K562 (cell line): ENCODE results near the gene PPP6R3. TPM values are rescaled to one million over a fixed set of nuclear protein-coding genes. Genes with fewer than 3 reads are reported as not detected.

Experiments used
- E2F3 ChIP-seq: fragments of 250-450 bp; sonication (Bioruptor Pico); IDR thresholded peaks from 2 replicates; pipeline ENCODE4 v1.4.0; 2020; ENCODE audit warnings: mild to moderate bottlenecking
- FOXA3 ChIP-seq, 2 experiments: fragments of 450-650 bp in 1 of 2; sonication (generic) in 1 of 2; formaldehyde crosslinking; IDR thresholded peaks in 1 of 2; conservative IDR thresholded peaks in 1 of 2; 2 replicates each; pipeline versions ENCODE4 v1.4.0 to v1.8.0; 2020 to 2022; ENCODE audit warnings: mild to moderate bottlenecking in 2 of 2, missing genetic modification reagents in 1 of 2
- KAT8 ChIP-seq: fragments of 450-650 bp; IDR thresholded peaks from 2 replicates; pipeline ENCODE4 v1.6.1; 2016; ENCODE audit warnings: low read depth, mild to moderate bottlenecking
- PTTG1 ChIP-seq: fragments of 450-650 bp; IDR thresholded peaks from 2 replicates; pipeline ENCODE4 v1.6.1; 2016; ENCODE audit warnings: low read depth, mild to moderate bottlenecking, missing genetic modification characterization, missing compliant biosample characterization
- SAP30 ChIP-seq: fragments of 200-600 bp; sonication (generic); IDR thresholded peaks from 2 replicates; pipeline ENCODE4 v1.6.1; 2012; ENCODE audit warnings: borderline replicate concordance, low read depth, mild to moderate bottlenecking, moderate library complexity, low read length, control low read depth, inconsistent platforms; ENCODE audit not compliant: insufficient read depth, poor library complexity, severe bottlenecking
- SP2 ChIP-seq: IDR thresholded peaks from 2 replicates; pipeline ENCODE4 v1.6.1; 2011; ENCODE audit warnings: mild to moderate bottlenecking, low read depth, low read length, moderate library complexity; ENCODE audit not compliant: poor library complexity, severe bottlenecking; ENCODE audit errors: extremely low read depth
- TOE1 ChIP-seq, 2 experiments: fragments of 450-650 bp in 1 of 2; sonication (generic) in 1 of 2; formaldehyde crosslinking in 1 of 2; IDR thresholded peaks; 2 replicates each; pipeline versions ENCODE4 v1.7.1 to v1.8.0; 2016 to 2022; ENCODE audit warnings: borderline replicate concordance in 2 of 2, mild to moderate bottlenecking in 2 of 2, antibody characterized with exemption in 1 of 2, inconsistent platforms in 1 of 2, low read depth in 1 of 2, missing genetic modification reagents in 1 of 2, moderate library complexity in 1 of 2
- YY1 ChIP-seq, 3 experiments: IDR thresholded peaks; 2 replicates each; pipeline ENCODE4 v1.6.1; 2011; ENCODE audit warnings: low read length in 2 of 3, mild to moderate bottlenecking in 2 of 3, moderate library complexity in 2 of 3, borderline replicate concordance in 1 of 3, control low read depth in 1 of 3, low read depth in 1 of 3; ENCODE audit not compliant: insufficient read depth in 3 of 3, insufficient replicate concordance in 2 of 3, control insufficient read depth in 1 of 3, insufficient read length in 1 of 3; ENCODE audit errors: extremely low read depth in 1 of 3
- ZNF311 ChIP-seq: fragments of 250-450 bp; sonication (Bioruptor Pico); IDR thresholded peaks from 2 replicates; pipeline ENCODE4 v1.4.0; 2020; ENCODE audit warnings: mild to moderate bottlenecking, moderate library complexity
- ZNF75A ChIP-seq: fragments of 450-650 bp; formaldehyde crosslinking; IDR thresholded peaks from 2 replicates; pipeline ENCODE4 v1.4.0; 2020; ENCODE audit warnings: mild to moderate bottlenecking
- polyA plus RNA-seq, 8 experiments: library from polyadenylated mRNA; depleted of rRNA in 4 of 8; stranded (reverse) in 5 of 8; unstranded in 3 of 8; fragments of >200 nt; fragmentation: Nextera tagmentation in 2 of 8; fragmentation: Illumina TruSeq in 1 of 8; extraction: Ambion mirVana in 2 of 8; extraction: Trizol in 1 of 8; gene quantifications; 2 replicates each; pipeline versions ENCODE4 v1.2.1 to v1.2.3, GENCODE V29; 2011 to 2014; ENCODE audit warnings: inconsistent platforms in 1 of 8, missing spikeins in 1 of 8
- total RNA-seq, 7 experiments: library from RNA; depleted of rRNA in 6 of 7; stranded (reverse); fragments of >200 nt in 6 of 7; fragmentation: Illumina TruSeq in 2 of 7; extraction: Trizol in 2 of 7; gene quantifications; 2 replicates each; pipeline versions ENCODE4 v1.2.1 to v1.2.3, GENCODE V29; 2011 to 2021; ENCODE audit warnings: low replicate concordance in 1 of 7
- TF ChIP-seq, protein P1 (sequence below), 2 experiments: fragments of 450-650 bp; IDR thresholded peaks; 2 replicates each; pipeline ENCODE4 v1.6.1; 2016; ENCODE audit warnings: mild to moderate bottlenecking in 2 of 2, borderline replicate concordance in 1 of 2, low read depth in 1 of 2, moderate library complexity in 1 of 2
- TF ChIP-seq, protein P2 (sequence below): fragments of 250-450 bp; sonication (Bioruptor Pico); IDR thresholded peaks from 2 replicates; pipeline ENCODE4 v1.8.0; 2022; ENCODE audit warnings: moderate library complexity, mild to moderate bottlenecking, inconsistent platforms
- TF ChIP-seq, protein P3 (sequence below): fragments of 250-450 bp; sonication (Bioruptor Pico); IDR thresholded peaks from 2 replicates; pipeline ENCODE4 v1.4.0; 2020; ENCODE audit warnings: mild to moderate bottlenecking
- TF ChIP-seq, protein P4 (sequence below): fragments of 450-650 bp; formaldehyde crosslinking; IDR thresholded peaks from 2 replicates; pipeline ENCODE4 v1.4.0; 2020; ENCODE audit warnings: mild to moderate bottlenecking, moderate library complexity

The PPP6R3 gene
- total and polyA plus RNA-seq, 9 of the 15 experiments (the other 6 are each of a cell fraction or from before 2014, with no cell fraction given) = 20.3 to 117 (median 80.6) TPM

DNA sequence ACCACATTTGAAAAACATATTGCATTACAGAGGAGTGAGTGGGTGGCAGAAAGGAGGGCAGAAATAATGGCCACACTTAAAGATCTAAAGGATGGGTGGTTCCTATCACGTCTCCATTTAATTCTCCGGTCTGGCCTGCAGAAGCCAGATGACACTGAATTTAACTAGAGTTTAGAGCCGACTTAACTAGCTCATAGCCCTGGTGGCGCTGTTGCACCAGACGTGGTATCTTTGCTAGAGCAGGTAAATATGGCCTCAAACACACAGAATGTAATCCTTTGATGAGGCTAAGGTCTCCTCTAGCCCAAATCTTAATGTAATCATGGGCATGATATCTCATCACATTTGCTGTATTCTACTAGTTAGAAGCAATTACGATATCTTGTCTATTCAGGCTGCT, 172.2 kb downstream of the PPP6R3 start (continued):
- TF ChIP-seq, protein P1, sequence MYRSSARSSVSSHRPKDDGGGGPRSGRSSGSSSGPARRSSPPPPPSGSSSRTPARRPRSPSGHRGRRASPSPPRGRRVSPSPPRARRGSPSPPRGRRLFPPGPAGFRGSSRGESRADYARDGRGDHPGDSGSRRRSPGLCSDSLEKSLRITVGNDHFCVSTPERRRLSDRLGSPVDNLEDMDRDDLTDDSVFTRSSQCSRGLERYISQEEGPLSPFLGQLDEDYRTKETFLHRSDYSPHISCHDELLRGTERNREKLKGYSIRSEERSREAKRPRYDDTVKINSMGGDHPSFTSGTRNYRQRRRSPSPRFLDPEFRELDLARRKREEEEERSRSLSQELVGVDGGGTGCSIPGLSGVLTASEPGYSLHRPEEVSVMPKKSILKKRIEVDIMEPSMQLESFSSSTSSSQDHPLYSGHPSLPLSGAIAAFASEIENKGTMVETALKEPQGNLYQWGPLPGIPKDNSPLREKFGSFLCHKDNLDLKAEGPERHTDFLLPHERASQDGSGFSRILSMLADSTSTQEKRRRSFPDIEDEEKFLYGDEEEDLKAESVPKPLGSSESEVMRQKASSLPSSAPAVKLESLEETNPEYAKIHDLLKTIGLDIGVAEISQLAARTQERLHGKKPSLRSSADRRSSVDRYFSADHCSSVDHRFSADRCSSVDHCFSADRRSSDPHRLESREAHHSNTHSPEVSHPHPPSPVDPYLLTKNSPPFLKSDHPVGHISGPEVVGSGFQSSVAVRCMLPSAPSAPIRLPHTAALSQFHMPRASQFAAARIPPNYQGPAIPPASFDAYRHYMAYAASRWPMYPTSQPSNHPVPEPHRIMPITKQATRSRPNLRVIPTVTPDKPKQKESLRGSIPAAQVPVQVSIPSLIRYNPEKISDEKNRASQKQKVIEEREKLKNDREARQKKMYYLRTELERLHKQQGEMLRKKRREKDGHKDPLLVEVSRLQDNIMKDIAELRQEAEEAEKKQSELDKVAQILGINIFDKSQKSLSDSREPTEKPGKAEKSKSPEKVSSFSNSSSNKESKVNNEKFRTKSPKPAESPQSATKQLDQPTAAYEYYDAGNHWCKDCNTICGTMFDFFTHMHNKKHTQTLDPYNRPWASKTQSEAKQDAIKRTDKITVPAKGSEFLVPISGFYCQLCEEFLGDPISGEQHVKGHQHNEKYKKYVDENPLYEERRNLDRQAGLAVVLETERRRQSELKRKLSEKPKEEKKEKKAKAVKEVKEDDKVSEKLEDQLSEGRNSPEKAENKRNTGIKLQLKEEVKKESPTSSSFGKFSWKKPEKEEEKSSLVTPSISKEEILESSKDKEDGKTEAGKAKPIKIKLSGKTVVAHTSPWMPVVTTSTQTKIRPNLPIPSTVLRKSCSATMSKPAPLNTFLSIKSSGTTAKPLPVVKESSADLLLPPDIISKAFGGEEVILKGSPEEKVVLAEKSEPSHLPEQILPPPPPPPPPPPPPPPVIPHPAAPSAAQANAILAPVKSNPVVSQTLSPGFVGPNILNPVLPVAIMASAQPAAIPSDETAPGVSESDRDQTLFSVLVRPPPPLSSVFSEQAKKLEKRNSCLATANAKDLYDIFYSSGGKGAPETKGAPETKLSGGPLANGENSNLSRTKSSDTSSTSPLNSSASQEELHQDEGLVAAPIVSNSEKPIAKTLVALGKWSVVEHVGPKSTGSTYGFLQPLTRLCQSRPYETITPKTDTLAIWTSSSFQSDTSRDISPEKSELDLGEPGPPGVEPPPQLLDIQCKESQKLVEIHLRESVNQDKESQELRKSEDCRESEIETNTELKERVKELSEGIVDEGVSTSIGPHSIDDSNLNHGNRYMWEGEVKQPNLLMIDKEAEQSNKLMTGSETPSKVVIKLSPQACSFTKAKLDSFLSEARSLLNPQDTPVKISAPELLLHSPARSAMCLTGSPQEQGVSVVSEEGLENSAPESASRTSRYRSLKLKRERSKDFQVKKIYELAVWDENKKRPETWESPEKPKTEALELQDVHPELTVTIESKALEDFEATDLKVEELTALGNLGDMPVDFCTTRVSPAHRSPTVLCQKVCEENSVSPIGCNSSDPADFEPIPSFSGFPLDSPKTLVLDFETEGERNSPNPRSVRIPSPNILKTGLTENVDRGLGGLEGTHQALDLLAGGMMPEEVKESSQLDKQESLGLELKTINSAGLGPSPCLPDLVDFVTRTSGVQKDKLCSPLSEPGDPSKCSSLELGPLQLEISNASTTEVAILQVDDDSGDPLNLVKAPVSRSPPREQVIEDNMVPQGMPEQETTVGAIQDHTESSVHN (IDR thresholded peaks at IDR 0.05; ENCODE audit: borderline replicate concordance in 1 of 2, low read depth in 1 of 2) = no peak
- no peak for TF ChIP-seq KAT8
- TF ChIP-seq SP2 = no peak
- TF ChIP-seq, protein P2, sequence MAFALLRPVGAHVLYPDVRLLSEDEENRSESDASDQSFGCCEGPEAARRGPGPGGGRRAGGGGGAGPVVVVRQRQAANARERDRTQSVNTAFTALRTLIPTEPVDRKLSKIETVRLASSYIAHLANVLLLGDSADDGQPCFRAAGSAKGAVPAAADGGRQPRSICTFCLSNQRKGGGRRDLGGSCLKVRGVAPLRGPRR (CRISPR knock-in tag) = no peak
- no peak for TF ChIP-seq SAP30
- no peak for TF ChIP-seq E2F3 (CRISPR knock-in tag)
- TF ChIP-seq YY1 (IDR thresholded peaks at IDR 0.05; ENCODE audit: borderline replicate concordance in 1 of 3, control insufficient read depth in 1 of 3, extremely low read depth in 1 of 3, insufficient read depth in 3 of 3, insufficient read length in 1 of 3, insufficient replicate concordance in 2 of 3, low read depth in 1 of 3, low read length in 2 of 3) = peak in 1 of 3 experiments; percentile 20
- TF ChIP-seq PTTG1 (tag) = no peak
- no peak for TF ChIP-seq TOE1 (IDR thresholded peaks at IDR 0.05; ENCODE audit: borderline replicate concordance)
- no peak for TF ChIP-seq TOE1 (CRISPR knock-in tag; IDR thresholded peaks at IDR 0.05; ENCODE audit: borderline replicate concordance, low read depth)
- no peak for TF ChIP-seq ZNF311 (CRISPR knock-in tag)
- TF ChIP-seq, protein P3, sequence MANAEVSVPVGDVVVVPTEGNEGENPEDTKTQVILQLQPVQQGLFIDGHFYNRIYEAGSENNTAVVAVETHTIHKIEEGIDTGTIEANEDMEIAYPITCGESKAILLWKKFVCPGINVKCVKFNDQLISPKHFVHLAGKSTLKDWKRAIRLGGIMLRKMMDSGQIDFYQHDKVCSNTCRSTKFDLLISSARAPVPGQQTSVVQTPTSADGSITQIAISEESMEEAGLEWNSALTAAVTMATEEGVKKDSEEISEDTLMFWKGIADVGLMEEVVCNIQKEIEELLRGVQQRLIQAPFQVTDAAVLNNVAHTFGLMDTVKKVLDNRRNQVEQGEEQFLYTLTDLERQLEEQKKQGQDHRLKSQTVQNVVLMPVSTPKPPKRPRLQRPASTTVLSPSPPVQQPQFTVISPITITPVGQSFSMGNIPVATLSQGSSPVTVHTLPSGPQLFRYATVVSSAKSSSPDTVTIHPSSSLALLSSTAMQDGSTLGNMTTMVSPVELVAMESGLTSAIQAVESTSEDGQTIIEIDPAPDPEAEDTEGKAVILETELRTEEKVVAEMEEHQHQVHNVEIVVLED (CRISPR knock-in tag) = no peak
- TF ChIP-seq ZNF75A (CRISPR knock-in tag) = no peak
- TF ChIP-seq, protein P4, sequence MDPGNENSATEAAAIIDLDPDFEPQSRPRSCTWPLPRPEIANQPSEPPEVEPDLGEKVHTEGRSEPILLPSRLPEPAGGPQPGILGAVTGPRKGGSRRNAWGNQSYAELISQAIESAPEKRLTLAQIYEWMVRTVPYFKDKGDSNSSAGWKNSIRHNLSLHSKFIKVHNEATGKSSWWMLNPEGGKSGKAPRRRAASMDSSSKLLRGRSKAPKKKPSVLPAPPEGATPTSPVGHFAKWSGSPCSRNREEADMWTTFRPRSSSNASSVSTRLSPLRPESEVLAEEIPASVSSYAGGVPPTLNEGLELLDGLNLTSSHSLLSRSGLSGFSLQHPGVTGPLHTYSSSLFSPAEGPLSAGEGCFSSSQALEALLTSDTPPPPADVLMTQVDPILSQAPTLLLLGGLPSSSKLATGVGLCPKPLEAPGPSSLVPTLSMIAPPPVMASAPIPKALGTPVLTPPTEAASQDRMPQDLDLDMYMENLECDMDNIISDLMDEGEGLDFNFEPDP (CRISPR knock-in tag) = no peak
- TF ChIP-seq FOXA3 (CRISPR knock-in tag; conservative IDR thresholded peaks at IDR 0.05 in 1 of 2, IDR thresholded peaks at IDR 0.05 in 1 of 2) = 0 out of 4 replicates have a peak, but pooled peaks of 1 of the 2 experiments have one; percentile 25
